Measurements from ENCODE around the gene PCAT6. TPM values are rescaled to one million over a fixed set of nuclear protein-coding genes. Genes with fewer than 3 reads are reported as not detected.

PCAT6 gene
- total RNA-seq, 1 donor from 2014 or later: 7.7 TPM

GRCh38 chr1:202843081-202843480 is 32.3 kb downstream of the PCAT6 start:
- no peak overlapping the region for H3K4me3 Mint-ChIP-seq (ENCODE audit: unreplicated experiment)
- no peaks in the 10 kb centered on the region for H3K27me3 Mint-ChIP-seq (ENCODE audit: unreplicated experiment)

GRCh38 chr1:202844259-202844658 is 33.5 kb downstream of the PCAT6 start:
- no peak for DNase-seq
- H3K9me3 Mint-ChIP-seq (ENCODE audit: unreplicated experiment): peaks cover 1% of the 10 kb centered on the region
- no peak for TF ChIP-seq CTCF (IDR thresholded peaks at IDR 0.05; ENCODE audit: partially characterized antibody, unreplicated experiment)
- no peaks in the 10 kb centered on the region for H3K4me1 Mint-ChIP-seq (ENCODE audit: low read depth, unreplicated experiment)
- H3K4me3 Mint-ChIP-seq (ENCODE audit: unreplicated experiment): no peak overlapping the region
- no peaks in the 10 kb centered on the region for H3K36me3 Mint-ChIP-seq (ENCODE audit: unreplicated experiment)
- H3K27me3 Mint-ChIP-seq (ENCODE audit: unreplicated experiment): no peaks in the 10 kb centered on the region
- H3K27ac Mint-ChIP-seq (ENCODE audit: unreplicated experiment): no peak overlapping the region

More at GRCh38 chr1:202843081-202843480, 32.3 kb downstream of the PCAT6 start:
- no peak for DNase-seq
- TF ChIP-seq CTCF (IDR thresholded peaks at IDR 0.05; ENCODE audit: partially characterized antibody, unreplicated experiment): no peak
- peaks cover 1% of the 10 kb centered on the region for H3K9me3 Mint-ChIP-seq (ENCODE audit: unreplicated experiment)
- no peak overlapping the region for H3K27ac Mint-ChIP-seq (ENCODE audit: unreplicated experiment)
- no peaks in the 10 kb centered on the region for H3K36me3 Mint-ChIP-seq (ENCODE audit: unreplicated experiment)
- no peaks in the 10 kb centered on the region for H3K4me1 Mint-ChIP-seq (ENCODE audit: low read depth, unreplicated experiment)

- H3K27ac Mint-ChIP-seq (ENCODE audit: unreplicated experiment): no peak overlapping the region
- no peak for TF ChIP-seq CTCF (IDR thresholded peaks at IDR 0.05; ENCODE audit: partially characterized antibody, unreplicated experiment)
- no peaks in the 10 kb centered on the region for H3K9me3 Mint-ChIP-seq (ENCODE audit: unreplicated experiment)
- DNase-seq: no peak
- no peak overlapping the region for H3K4me3 Mint-ChIP-seq (ENCODE audit: unreplicated experiment)
- no peaks in the 10 kb centered on the region for H3K27me3 Mint-ChIP-seq (ENCODE audit: unreplicated experiment)
- H3K4me1 Mint-ChIP-seq (ENCODE audit: low read depth, unreplicated experiment): no peaks in the 10 kb centered on the region
- H3K36me3 Mint-ChIP-seq (ENCODE audit: unreplicated experiment): no peaks in the 10 kb centered on the region
Observed at GRCh38 chr1:202844935-202845334, 34.2 kb downstream of the PCAT6 start.

GRCh38 chr1:202848191-202848542 is 37.4 kb downstream of the PCAT6 start:
- Mint-ChIP-seq H3K4me3 (ENCODE audit: unreplicated experiment) (no peak overlapping the region), H3K27me3 (ENCODE audit: unreplicated experiment) (no peaks in the 10 kb centered on the region), H3K27ac (ENCODE audit: unreplicated experiment) (no peak overlapping the region), H3K36me3 (ENCODE audit: unreplicated experiment) (no peaks in the 10 kb centered on the region), H3K9me3 (ENCODE audit: unreplicated experiment) (no peaks in the 10 kb centered on the region), H3K4me1 (ENCODE audit: low read depth, unreplicated experiment) (no peaks in the 10 kb centered on the region)
- no peak for DNase-seq
- TF ChIP-seq CTCF (IDR thresholded peaks at IDR 0.05; ENCODE audit: partially characterized antibody, unreplicated experiment): no peak

- no peak overlapping the region for H3K27ac Mint-ChIP-seq (ENCODE audit: unreplicated experiment)
- H3K27me3 Mint-ChIP-seq (ENCODE audit: unreplicated experiment): no peaks in the 10 kb centered on the region
- H3K4me3 Mint-ChIP-seq (ENCODE audit: unreplicated experiment): no peak overlapping the region
- H3K4me1 Mint-ChIP-seq (ENCODE audit: low read depth, unreplicated experiment): peaks cover 2% of the 10 kb centered on the region
- no peak for DNase-seq
- no peak for TF ChIP-seq CTCF (IDR thresholded peaks at IDR 0.05; ENCODE audit: partially characterized antibody, unreplicated experiment)
- H3K9me3 Mint-ChIP-seq (ENCODE audit: unreplicated experiment): no peaks in the 10 kb centered on the region
- H3K36me3 Mint-ChIP-seq (ENCODE audit: unreplicated experiment): no peaks in the 10 kb centered on the region
Observed at GRCh38 chr1:202850593-202851362, 40.0 kb downstream of the PCAT6 start.
